Panc1 (cell line): ENCODE data around the gene HAL. TPM values are rescaled to one million over a fixed set of nuclear protein-coding genes. Genes with fewer than 3 reads are reported as not detected.

Experiments used
- ATAC-seq: fragments of 200-7000 bp; cut with Tn5 transposase; 2 replicates; pipeline ENCODE4 v1.9.1; 2020; ENCODE audit warnings: mild to moderate bottlenecking, moderate library complexity
- BruUV-seq: library from RNA; stranded (reverse); fragments of 400-500 nt; replicated peaks from 2 replicates; lab custom pipeline; 2021; lab: Mats Ljungman, UMichigan
- CTCF ChIA-PET: fragments of 300-600 bp; sonication (Branson Sonifier 250); formaldehyde crosslinking; loops from one replicate; lab custom pipeline; 2022; ENCODE audit warnings: antibody characterized with exemption; lab: Charles Lee
- POLR2A ChIA-PET: fragments of 300-600 bp; sonication (Branson Sonifier 250); formaldehyde crosslinking; loops from one replicate; lab custom pipeline; 2022; ENCODE audit warnings: antibody characterized with exemption; lab: Charles Lee
- DNase-seq: peaks from one replicate; pipeline ENCODE4 v3.0.0-alpha.2; 2010; ENCODE audit warnings: low read depth, low spot score
- H3K27ac ChIP-seq: 2 replicates; pipeline ENCODE4 v1.5.1; 2011; ENCODE audit warnings: mild to moderate bottlenecking, low read length, inconsistent platforms
- H3K27me3 ChIP-seq: fragments of 200-500 bp; sonication (Bioruptor generic); 2 replicates; pipeline ENCODE4 v1.6.0; 2014; ENCODE audit warnings: low read length, inconsistent platforms; ENCODE audit not compliant: control insufficient read depth, insufficient read depth
- H3K36me3 ChIP-seq: fragments of 200-500 bp; sonication (Bioruptor generic); 2 replicates; pipeline ENCODE4 v1.5.1; 2014; ENCODE audit warnings: inconsistent platforms, mild to moderate bottlenecking, low read length, moderate library complexity; ENCODE audit not compliant: control insufficient read depth, insufficient read depth
- H3K4me1 ChIP-seq: 2 replicates; pipeline ENCODE4 v1.5.1; 2011; ENCODE audit warnings: inconsistent platforms, mild to moderate bottlenecking, low read length, moderate library complexity; ENCODE audit not compliant: control insufficient read depth, insufficient read depth
- H3K4me3 ChIP-seq, 2 experiments: 2 replicates each; pipeline ENCODE4 v1.5.1; 2011 to 2012; ENCODE audit warnings: low read depth in 2 of 2, low read length in 2 of 2, mild to moderate bottlenecking in 2 of 2, inconsistent platforms in 1 of 2, moderate library complexity in 1 of 2
- H3K9me3 ChIP-seq: fragments of 200-500 bp; sonication (Bioruptor generic); 2 replicates; pipeline ENCODE4 v1.5.1; 2014; ENCODE audit warnings: low read depth, mild to moderate bottlenecking, inconsistent platforms, low read length, moderate library complexity; ENCODE audit not compliant: control insufficient read depth, insufficient read depth
- POLR2AphosphoS5 ChIP-seq: IDR thresholded peaks from 2 replicates; pipeline ENCODE4 v1.6.1; 2012; ENCODE audit warnings: mild to moderate bottlenecking, low read depth, low read length, moderate library complexity
- SIN3A ChIP-seq: IDR thresholded peaks from 2 replicates; pipeline ENCODE4 v1.6.1; 2012; ENCODE audit warnings: low read depth, mild to moderate bottlenecking, low read length, moderate library complexity, borderline replicate concordance; ENCODE audit not compliant: insufficient read depth
- TCF7L2 ChIP-seq: IDR thresholded peaks from 2 replicates; pipeline ENCODE4 v1.6.1; 2011; ENCODE audit warnings: mild to moderate bottlenecking, low read depth, low read length, inconsistent platforms
- in situ Hi-C: cut with HindIII; loops from 2 replicates; pipeline ENCODE4 v1.10.0; 2016; ENCODE audit warnings: low sequenced_read_pairs, low pct_unique_long_range_greater_than_20kb
- intact Hi-C: fragments of 100-400 bp; cut with micrococcal nuclease; formaldehyde crosslinking; loops from one replicate; pipeline ENCODE4 v1.10.0; 2022; ENCODE audit not compliant: unreplicated experiment
- total RNA-seq: library from RNA; stranded (reverse); gene quantifications from one replicate; pipeline ENCODE4 v1.2.1, GENCODE V29; 2021; ENCODE audit not compliant: unreplicated experiment
- TF ChIP-seq, protein P1 (sequence below), 2 experiments: IDR thresholded peaks; 2 replicates each; pipeline ENCODE4 v1.6.1; 2011 to 2012; ENCODE audit warnings: low read depth in 2 of 2, control low read depth in 1 of 2, low read length in 1 of 2, mild to moderate bottlenecking in 1 of 2, moderate library complexity in 1 of 2; ENCODE audit not compliant: insufficient read depth in 1 of 2
- TF ChIP-seq, protein P2 (sequence below): fragments of 450-650 bp; IDR thresholded peaks from 2 replicates; pipeline ENCODE4 v1.5.1; 2017; ENCODE audit warnings: mild to moderate bottlenecking

The HAL gene
- total RNA-seq, 1 experiment from 2014 or later: 0.08 TPM

DNA sequence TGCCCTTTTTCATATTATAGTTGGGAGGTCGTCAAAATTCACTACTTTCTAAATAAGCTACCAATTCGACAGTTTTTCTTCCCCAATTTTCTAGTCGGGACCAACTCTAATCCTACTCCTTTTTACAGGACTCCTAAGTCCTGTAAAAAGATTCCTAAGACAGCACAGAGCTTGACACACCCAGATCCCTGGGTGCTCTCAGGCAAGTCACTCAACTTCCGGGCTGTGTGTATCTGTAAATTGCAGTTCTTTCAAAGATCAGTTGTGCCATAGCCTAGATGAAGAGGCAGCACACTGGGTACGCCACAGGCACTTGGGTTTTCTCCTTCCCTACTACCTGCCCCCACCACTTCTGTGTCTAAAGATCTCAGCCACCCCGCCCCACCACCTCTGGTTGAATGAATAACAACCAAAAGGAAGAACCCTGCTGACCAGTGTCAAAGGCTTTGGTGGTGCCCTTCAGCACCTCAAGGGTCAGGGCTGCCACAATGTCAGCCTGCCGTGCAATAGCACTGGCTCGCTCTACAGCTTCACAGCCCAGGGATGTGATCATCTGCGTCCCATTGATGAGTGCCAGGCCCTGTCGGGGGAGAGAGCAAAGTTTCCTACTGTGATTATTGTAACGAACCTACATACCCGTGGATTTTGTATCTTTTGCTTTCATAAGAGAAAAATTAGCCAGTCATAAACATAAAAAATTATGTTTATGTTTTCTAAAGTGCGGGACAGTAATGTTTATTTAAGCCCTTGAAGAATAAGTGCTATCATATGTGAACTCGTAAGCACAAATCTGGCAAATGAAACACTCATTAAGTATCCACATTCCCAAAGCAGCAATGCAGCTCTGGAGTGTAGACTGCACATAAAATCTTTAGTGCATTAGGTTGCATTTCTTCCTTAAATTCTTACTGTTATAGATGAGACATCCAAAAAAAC, 9.2 kb downstream of the HAL start:
- no peaks in the 10 kb centered on the region for H3K9me3 ChIP-seq
- no peak overlapping the region for H3K4me3 ChIP-seq
- ChIA-PET CTCF (no interaction called here), POLR2A (no interaction called here)
- no peak overlapping the region for H3K27ac ChIP-seq
- in situ Hi-C loops (no loop called here), intact Hi-C loops (no loop called here)
- BruUV-seq: no TSS peak
- H3K36me3 ChIP-seq: no peaks in the 10 kb centered on the region
- DNase-seq: no peak
- peaks cover 17% of the 10 kb centered on the region for H3K27me3 ChIP-seq
- no peak for ATAC-seq
- TF ChIP-seq POLR2AphosphoS5: no peak
- no peak for TF ChIP-seq TCF7L2
- TF ChIP-seq SIN3A: no peak
- TF ChIP-seq, protein P1, sequence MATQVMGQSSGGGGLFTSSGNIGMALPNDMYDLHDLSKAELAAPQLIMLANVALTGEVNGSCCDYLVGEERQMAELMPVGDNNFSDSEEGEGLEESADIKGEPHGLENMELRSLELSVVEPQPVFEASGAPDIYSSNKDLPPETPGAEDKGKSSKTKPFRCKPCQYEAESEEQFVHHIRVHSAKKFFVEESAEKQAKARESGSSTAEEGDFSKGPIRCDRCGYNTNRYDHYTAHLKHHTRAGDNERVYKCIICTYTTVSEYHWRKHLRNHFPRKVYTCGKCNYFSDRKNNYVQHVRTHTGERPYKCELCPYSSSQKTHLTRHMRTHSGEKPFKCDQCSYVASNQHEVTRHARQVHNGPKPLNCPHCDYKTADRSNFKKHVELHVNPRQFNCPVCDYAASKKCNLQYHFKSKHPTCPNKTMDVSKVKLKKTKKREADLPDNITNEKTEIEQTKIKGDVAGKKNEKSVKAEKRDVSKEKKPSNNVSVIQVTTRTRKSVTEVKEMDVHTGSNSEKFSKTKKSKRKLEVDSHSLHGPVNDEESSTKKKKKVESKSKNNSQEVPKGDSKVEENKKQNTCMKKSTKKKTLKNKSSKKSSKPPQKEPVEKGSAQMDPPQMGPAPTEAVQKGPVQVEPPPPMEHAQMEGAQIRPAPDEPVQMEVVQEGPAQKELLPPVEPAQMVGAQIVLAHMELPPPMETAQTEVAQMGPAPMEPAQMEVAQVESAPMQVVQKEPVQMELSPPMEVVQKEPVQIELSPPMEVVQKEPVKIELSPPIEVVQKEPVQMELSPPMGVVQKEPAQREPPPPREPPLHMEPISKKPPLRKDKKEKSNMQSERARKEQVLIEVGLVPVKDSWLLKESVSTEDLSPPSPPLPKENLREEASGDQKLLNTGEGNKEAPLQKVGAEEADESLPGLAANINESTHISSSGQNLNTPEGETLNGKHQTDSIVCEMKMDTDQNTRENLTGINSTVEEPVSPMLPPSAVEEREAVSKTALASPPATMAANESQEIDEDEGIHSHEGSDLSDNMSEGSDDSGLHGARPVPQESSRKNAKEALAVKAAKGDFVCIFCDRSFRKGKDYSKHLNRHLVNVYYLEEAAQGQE (IDR thresholded peaks at IDR 0.05; ENCODE audit: insufficient read depth in 1 of 2, low read depth in 2 of 2, low read length in 1 of 2): no peak
- TF ChIP-seq, protein P2, sequence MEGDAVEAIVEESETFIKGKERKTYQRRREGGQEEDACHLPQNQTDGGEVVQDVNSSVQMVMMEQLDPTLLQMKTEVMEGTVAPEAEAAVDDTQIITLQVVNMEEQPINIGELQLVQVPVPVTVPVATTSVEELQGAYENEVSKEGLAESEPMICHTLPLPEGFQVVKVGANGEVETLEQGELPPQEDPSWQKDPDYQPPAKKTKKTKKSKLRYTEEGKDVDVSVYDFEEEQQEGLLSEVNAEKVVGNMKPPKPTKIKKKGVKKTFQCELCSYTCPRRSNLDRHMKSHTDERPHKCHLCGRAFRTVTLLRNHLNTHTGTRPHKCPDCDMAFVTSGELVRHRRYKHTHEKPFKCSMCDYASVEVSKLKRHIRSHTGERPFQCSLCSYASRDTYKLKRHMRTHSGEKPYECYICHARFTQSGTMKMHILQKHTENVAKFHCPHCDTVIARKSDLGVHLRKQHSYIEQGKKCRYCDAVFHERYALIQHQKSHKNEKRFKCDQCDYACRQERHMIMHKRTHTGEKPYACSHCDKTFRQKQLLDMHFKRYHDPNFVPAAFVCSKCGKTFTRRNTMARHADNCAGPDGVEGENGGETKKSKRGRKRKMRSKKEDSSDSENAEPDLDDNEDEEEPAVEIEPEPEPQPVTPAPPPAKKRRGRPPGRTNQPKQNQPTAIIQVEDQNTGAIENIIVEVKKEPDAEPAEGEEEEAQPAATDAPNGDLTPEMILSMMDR: no peak
- H3K4me1 ChIP-seq: no peaks in the 10 kb centered on the region

DNA sequence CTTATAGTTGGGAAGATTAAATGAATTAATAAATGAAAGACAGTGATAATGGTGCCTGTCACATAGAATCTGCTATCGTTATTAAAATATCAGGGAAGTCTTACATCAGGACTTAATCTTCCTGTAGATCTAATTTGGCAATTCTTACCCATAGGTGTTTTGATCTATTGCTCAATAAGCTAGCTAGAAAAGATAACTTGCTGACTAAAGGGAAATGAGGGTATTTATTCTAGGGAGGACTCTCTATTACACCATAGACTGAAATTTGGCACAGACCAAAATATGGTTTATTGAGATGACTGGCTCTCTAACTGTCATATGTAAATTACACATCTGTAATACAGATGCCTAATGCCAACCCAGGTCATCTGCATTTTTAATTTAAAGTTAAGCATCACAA, 11.5 kb downstream of the HAL start:
- in situ Hi-C loops: no loop called here
- Histone ChIP-seq H3K4me1 (no peaks in the 10 kb centered on the region), H3K27ac (no peak overlapping the region), H3K36me3 (no peaks in the 10 kb centered on the region), H3K4me3 (no peak overlapping the region), H3K9me3 (no peaks in the 10 kb centered on the region), H3K27me3 (peaks cover 10% of the 10 kb centered on the region)
- BruUV-seq: no TSS peak
- ATAC-seq: no peak
- intact Hi-C loops: no loop called here
- POLR2A ChIA-PET: no interaction called here
- TF ChIP-seq TCF7L2 (no peak), SIN3A (no peak), POLR2AphosphoS5 (no peak)
- TF ChIP-seq, protein P2: no peak
- TF ChIP-seq, protein P1 (IDR thresholded peaks at IDR 0.05; ENCODE audit: insufficient read depth in 1 of 2, low read depth in 2 of 2, low read length in 1 of 2): no peak
- DNase-seq: no peak
- CTCF ChIA-PET: no interaction called here
